Uterus (tissue), 4 donors: ENCODE measurements around the gene GPR161. TPM values are rescaled to one million over a fixed set of nuclear protein-coding genes. Genes with fewer than 3 reads are reported as not detected.
A peak's percentile ranks its signal among the peaks of the same experiment; 100 is the strongest.

Experiments used
- DNase-seq, 2 donors: peaks; one replicate each; pipeline ENCODE4 v3.0.0-alpha.2; 2019 to 2020
- H3K27ac ChIP-seq, 2 donors: fragments of 200-600 bp; sonication (generic); 1 replicate in 1 of 2; 2 replicates in 1 of 2; pipeline ENCODE4 v1.5.1; 2016 to 2018
- H3K27me3 ChIP-seq, 2 donors: fragments of 200-600 bp; sonication (generic); one replicate each; pipeline ENCODE4 v1.5.1; 2018 to 2019; ENCODE audit warnings: control low read depth in 1 of 2
- H3K36me3 ChIP-seq, 2 donors: fragments of 200-600 bp; sonication (generic); one replicate each; pipeline ENCODE4 v1.5.1; 2019; ENCODE audit warnings: control low read depth in 1 of 2
- H3K4me1 ChIP-seq, 2 donors: fragments of 200-600 bp; sonication (generic); one replicate each; pipeline ENCODE4 v1.5.1; 2018 to 2019; ENCODE audit warnings: control low read depth in 1 of 2
- H3K4me3 ChIP-seq, 2 donors: fragments of 200-600 bp; sonication (generic); 1 replicate in 1 of 2; 2 replicates in 1 of 2; pipeline ENCODE4 v1.5.1; 2018 to 2019; ENCODE audit warnings: mild to moderate bottlenecking in 1 of 2
- H3K9me3 ChIP-seq, 2 donors: fragments of 200-600 bp; sonication (generic); one replicate each; pipeline ENCODE4 v1.5.1; 2019; ENCODE audit warnings: control low read depth in 1 of 2
- CTCF ChIP-seq, 4 experiments: fragments of 200-600 bp in 2 of 4; fragments of 450-650 bp in 2 of 4; sonication (generic) in 2 of 4; IDR thresholded peaks; one replicate each; pipeline ENCODE4 v1.5.1; 2016 to 2019; ENCODE audit warnings: antibody characterized with exemption in 4 of 4, mild to moderate bottlenecking in 2 of 4, moderate library complexity in 1 of 4
- POLR2A ChIP-seq, 2 donors: fragments of 450-650 bp; IDR thresholded peaks; one replicate each; pipeline ENCODE4 v1.6.1; 2016; ENCODE audit warnings: antibody characterized with exemption in 2 of 2, mild to moderate bottlenecking in 1 of 2, moderate library complexity in 1 of 2
- intact Hi-C: fragments of 100-400 bp; cut with DNase I; formaldehyde crosslinking; loops from one replicate; pipeline ENCODE4 v1.15.1; 2023; ENCODE audit warnings: low total_unique reads
- total RNA-seq, 4 donors: library from RNA; depleted of rRNA in 3 of 4; stranded (reverse); fragments of >200 nt in 3 of 4; gene quantifications; one replicate each; pipeline versions ENCODE4 v1.1.0 to v1.2.4, GENCODE V29; 2014 to 2023
- donor health status: DM: yes; HTN: yes; CAD: no.

The GPR161 gene
- total RNA-seq, 4 donors from 2014 or later: 9.7 to 45.5 (median 37.6) TPM

- peak; percentile 67 to 68 for DNase-seq
- Histone ChIP-seq H3K27me3 (no peaks in the 10 kb centered on the region), H3K4me3 (no peak overlapping the region), H3K9me3 (no peaks in the 10 kb centered on the region), H3K4me1 (no peaks in the 10 kb centered on the region), H3K36me3 (no peaks in the 10 kb centered on the region), H3K27ac (peak overlapping the region; percentile 72 to 79)
- peak; percentile 60 to 92 (median 70) for TF ChIP-seq CTCF (IDR thresholded peaks at IDR 0.05)
- no peak for TF ChIP-seq POLR2A (IDR thresholded peaks at IDR 0.05)
- intact Hi-C loops: loop anchor here (10.0 kb wide), 1 partner anchor 50 kb away; the partner anchor contains the start of gene GPR161
These were observed 52.1 kb downstream of the GPR161 start for GRCh38 chr1:168084396-168085231.

- Histone ChIP-seq H3K36me3 (no peaks in the 10 kb centered on the region), H3K4me3 (no peak overlapping the region), H3K4me1 (no peaks in the 10 kb centered on the region), H3K27ac (peak overlapping the region; percentile 16 to 79), H3K9me3 (no peaks in the 10 kb centered on the region), H3K27me3 (no peaks in the 10 kb centered on the region)
- intact Hi-C loops: loop anchor here (10.0 kb wide), 1 partner anchor 51 kb away; the partner anchor contains the start of gene GPR161
- no peak for TF ChIP-seq POLR2A (IDR thresholded peaks at IDR 0.05)
- no peak for TF ChIP-seq CTCF (IDR thresholded peaks at IDR 0.05)
- DNase-seq: no peak
These were observed 53.0 kb downstream of the GPR161 start for GRCh38 chr1:168083456-168084325.

GRCh38 chr1:168082008-168082876 is 54.5 kb downstream of the GPR161 start:
- intact Hi-C loops: loop anchor here (10.0 kb wide), 1 partner anchor 53 kb away; the partner anchor contains the start of gene GPR161
- H3K9me3 ChIP-seq: no peaks in the 10 kb centered on the region
- H3K27me3 ChIP-seq: no peaks in the 10 kb centered on the region
- no peak for TF ChIP-seq POLR2A (IDR thresholded peaks at IDR 0.05)
- TF ChIP-seq CTCF (IDR thresholded peaks at IDR 0.05): peak; percentile 62 to 91 (median 75)
- DNase-seq: peak; percentile 67 to 69
- no peak overlapping the region for H3K4me3 ChIP-seq
- H3K4me1 ChIP-seq: no peaks in the 10 kb centered on the region
- no peaks in the 10 kb centered on the region for H3K36me3 ChIP-seq
- peak overlapping the region; percentile 32 to 69 for H3K27ac ChIP-seq

GRCh38 chr1:168081373-168082007 is 55.2 kb downstream of the GPR161 start:
- no peak for DNase-seq
- Histone ChIP-seq H3K9me3 (no peaks in the 10 kb centered on the region), H3K27me3 (no peaks in the 10 kb centered on the region), H3K4me1 (no peaks in the 10 kb centered on the region), H3K36me3 (no peaks in the 10 kb centered on the region), H3K4me3 (no peak overlapping the region), H3K27ac (peak overlapping the region; percentile 32 to 69)
- intact Hi-C loops: loop anchor here (10.0 kb wide), 1 partner anchor 53 kb away; the partner anchor contains the start of gene GPR161
- TF ChIP-seq POLR2A (IDR thresholded peaks at IDR 0.05) (no peak), CTCF (IDR thresholded peaks at IDR 0.05) (no peak)
